ENCODE data around the gene OGDH. TPM values are rescaled to one million over a fixed set of nuclear protein-coding genes. Genes with fewer than 3 reads are reported as not detected.

OGDH gene
- polyA plus RNA-seq, 3 donors: 41.0 to 74.1 (median 49.9) TPM

DNA sequence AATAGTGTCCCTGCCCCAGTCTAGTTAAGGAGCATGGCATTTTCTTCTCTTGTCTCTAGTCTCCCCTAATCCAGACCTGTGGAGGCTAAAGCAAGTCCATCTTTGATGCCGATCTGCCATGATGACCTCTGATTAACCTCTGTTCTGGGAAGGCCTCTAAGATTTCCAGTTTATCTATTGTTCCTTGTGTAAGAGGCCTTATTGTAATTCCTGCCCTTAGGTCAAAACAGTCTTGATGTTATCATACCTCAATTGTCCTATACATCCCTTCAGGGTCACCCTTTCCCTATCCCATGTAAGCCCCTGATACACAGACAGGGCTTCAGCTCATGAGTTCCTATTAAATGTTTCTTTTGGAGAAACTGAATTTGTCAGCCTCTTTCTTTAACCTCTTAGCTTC lies 137.3 kb downstream of the OGDH start:
- no peaks in the 10 kb centered on the region for H4K20me1 ChIP-seq (ENCODE audit: insufficient read depth, low read length)

More for the DNA sequence above, 137.3 kb downstream of the OGDH start:
- intact Hi-C loops (cut with micrococcal nuclease): loop anchor here in 1 of 2 donors (10.0 kb wide), 1 partner anchor 261 kb away; the partner anchor contains the start of gene CCM2
- H3K27me3 Mint-ChIP-seq (ENCODE audit: low read depth in 3 of 3): no peaks in the 10 kb centered on the region
- Histone ChIP-seq H3K36me3 (replicated peaks in 1 of 2; ENCODE audit: control insufficient read depth in 1 of 2, insufficient read depth in 2 of 2, low read length in 2 of 2) (no peaks in the 10 kb centered on the region), H3K4me1 (ENCODE audit: control insufficient read depth in 1 of 2, insufficient read depth in 2 of 2, low read length in 2 of 2) (peaks cover 5 to 6% of the 10 kb centered on the region in 2 donors), H3K27ac (ENCODE audit: low read depth in 1 of 2, low read length in 2 of 2) (no peak overlapping the region), H3K4me2 (replicated peaks; ENCODE audit: extremely low read depth, low read length, poor library complexity, severe bottlenecking) (no peak overlapping the region), H2AFZ (ENCODE audit: insufficient read depth, low read depth, low read length, poor library complexity, severe bottlenecking) (no peak overlapping the region), H3K79me2 (ENCODE audit: insufficient read depth, low read length) (no peaks in the 10 kb centered on the region), H3K9ac (ENCODE audit: insufficient read depth, low read length, poor library complexity, severe bottlenecking) (no peak overlapping the region), H3K4me3 (replicated peaks in 1 of 3; ENCODE audit: low read depth in 2 of 3, low read length in 3 of 3) (no peak overlapping the region), H3K9me3 (replicated peaks in 1 of 2; ENCODE audit: control insufficient read depth in 1 of 2, insufficient read depth in 1 of 2, low read length in 2 of 2) (no peaks in the 10 kb centered on the region), H3K27me3 (ENCODE audit: control insufficient read depth in 2 of 2, insufficient read depth in 2 of 2, low read length in 2 of 2) (no peaks in the 10 kb centered on the region)
- WGBS (ENCODE audit: insufficient coverage): 80% methylated on average over 1 of the region's 1 CpG
- no peak for DNase-seq
- H3K36me3 Mint-ChIP-seq: no peaks in the 10 kb centered on the region
- H3K9me3 Mint-ChIP-seq: no peaks in the 10 kb centered on the region
- TF ChIP-seq CTCF (IDR thresholded peaks at IDR 0.05): no peak
- H3K4me1 Mint-ChIP-seq: peaks cover 16% of the 10 kb centered on the region
- no peak overlapping the region for H3K27ac Mint-ChIP-seq
- H3K4me3 Mint-ChIP-seq: no peak overlapping the region

All from CD14-positive monocyte (primary cell).